HEK293 (cell line): ENCODE results near the gene INSYN2B.

ENCODE experiments used
- CTCF ChIP-seq: fragments of 450-650 bp; formaldehyde crosslinking; IDR thresholded peaks from 2 replicates; pipeline ENCODE4 v1.5.1; 2016; ENCODE audit warnings: missing biosample characterization, missing genetic modification characterization
- YY1 ChIP-seq: fragments of 450-650 bp; formaldehyde crosslinking; IDR thresholded peaks from 2 replicates; pipeline ENCODE4 v1.5.1; 2018; ENCODE audit warnings: missing biosample characterization, missing genetic modification characterization
- ZBTB26 ChIP-seq: fragments of 450-650 bp; formaldehyde crosslinking; optimal IDR thresholded peaks from 2 replicates; pipeline ENCODE3; 2016; ENCODE audit warnings: missing biosample characterization, mild to moderate bottlenecking, missing genetic modification characterization
- ZNF121 ChIP-seq: fragments of 450-650 bp; formaldehyde crosslinking; IDR thresholded peaks from 2 replicates; pipeline ENCODE4 v1.5.1; 2016; ENCODE audit warnings: missing biosample characterization, missing genetic modification characterization
- ZNF324 ChIP-seq: fragments of 450-650 bp; formaldehyde crosslinking; IDR thresholded peaks from 2 replicates; pipeline ENCODE4 v1.5.1; 2016; ENCODE audit warnings: missing biosample characterization, missing genetic modification characterization
- ZNF513 ChIP-seq: fragments of 450-650 bp; IDR thresholded peaks from 2 replicates; pipeline ENCODE4 v1.5.1; 2018; ENCODE audit warnings: missing biosample characterization, missing genetic modification characterization
- ZNF677 ChIP-seq: fragments of 450-650 bp; IDR thresholded peaks from 2 replicates; pipeline ENCODE4 v1.5.0; 2018; ENCODE audit warnings: missing biosample characterization, mild to moderate bottlenecking, missing genetic modification characterization, moderate library complexity

GRCh38 chr5:169970339-169970738 lies 10.0 kb downstream of the INSYN2B start:
- TF ChIP-seq ZBTB26 (tag by site-specific recombination) (no peak), CTCF (tag by site-specific recombination) (no peak), ZNF324 (no peak), ZNF513 (tag by site-specific recombination) (no peak), ZNF677 (no peak), ZNF121 (tag by site-specific recombination) (no peak), YY1 (tag by site-specific recombination) (no peak)
